K562 (cell line): ENCODE data around the gene MDM1. TPM values are rescaled to one million over a fixed set of nuclear protein-coding genes. Genes with fewer than 3 reads are reported as not detected.

Experiments used
- ARID2 ChIP-seq: fragments of 450-650 bp; IDR thresholded peaks from 2 replicates; pipeline ENCODE4 v1.6.1; 2017; ENCODE audit warnings: antibody characterized with exemption, mild to moderate bottlenecking
- CREB3L1 ChIP-seq: fragments of 450-650 bp; IDR thresholded peaks from 2 replicates; pipeline ENCODE4 v1.6.1; 2014; ENCODE audit warnings: low read depth, mild to moderate bottlenecking, moderate library complexity, borderline replicate concordance
- EP300 ChIP-seq: IDR thresholded peaks from 2 replicates; pipeline ENCODE4 v1.6.1; 2012; ENCODE audit warnings: low read length, improper control_type of control experiment
- ESRRA ChIP-seq: fragments of 450-650 bp; IDR thresholded peaks from 2 replicates; pipeline ENCODE4 v1.6.1; 2014; ENCODE audit warnings: low read depth, mild to moderate bottlenecking, moderate library complexity, borderline replicate concordance
- ETS1 ChIP-seq: conservative IDR thresholded peaks from 2 replicates; pipeline ENCODE4 v1.6.1; 2011; ENCODE audit warnings: low read depth, mild to moderate bottlenecking, low read length; ENCODE audit not compliant: control insufficient read depth
- HDGF ChIP-seq: fragments of 450-650 bp; IDR thresholded peaks from 2 replicates; pipeline ENCODE4 v1.6.1; 2016
- HMBOX1 ChIP-seq: sonication (generic); IDR thresholded peaks from 2 replicates; pipeline ENCODE4 v1.6.1; 2016
- KAT7 ChIP-seq: sonication (generic); formaldehyde crosslinking; IDR thresholded peaks from 2 replicates; pipeline ENCODE4 v1.8.0; 2022; ENCODE audit warnings: missing genetic modification reagents, mild to moderate bottlenecking, borderline replicate concordance
- KHSRP ChIP-seq: fragments of 450-650 bp; IDR thresholded peaks from 2 replicates; pipeline ENCODE4 v1.6.1; 2017
- LCOR ChIP-seq: sonication (generic); formaldehyde crosslinking; IDR thresholded peaks from 2 replicates; pipeline ENCODE4 v1.8.0; 2022; ENCODE audit warnings: mild to moderate bottlenecking, missing genetic modification reagents
- MAFF ChIP-seq: IDR thresholded peaks from 2 replicates; pipeline ENCODE4 v1.6.1; 2012; ENCODE audit warnings: low read length, improper control_type of control experiment
- MCM2 ChIP-seq: fragments of 450-650 bp; IDR thresholded peaks from 2 replicates; pipeline ENCODE4 v1.6.1; 2017; ENCODE audit warnings: low read depth, mild to moderate bottlenecking
- MTA2 ChIP-seq: fragments of 450-650 bp; IDR thresholded peaks from 2 replicates; pipeline ENCODE4 v1.6.1; 2016; ENCODE audit warnings: low read depth
- NCOA2 ChIP-seq, 2 experiments: fragments of 450-650 bp; IDR thresholded peaks; 2 replicates each; pipeline ENCODE4 v1.6.1; 2018; ENCODE audit warnings: mild to moderate bottlenecking in 2 of 2, moderate library complexity in 1 of 2; ENCODE audit not compliant: partially characterized antibody in 2 of 2
- NCOA4 ChIP-seq: fragments of 450-650 bp; IDR thresholded peaks from 2 replicates; pipeline ENCODE4 v1.6.1; 2018; ENCODE audit warnings: mild to moderate bottlenecking; ENCODE audit not compliant: partially characterized antibody
- PCBP2 ChIP-seq: fragments of 200-400 bp; formaldehyde crosslinking; IDR thresholded peaks from 2 replicates; pipeline ENCODE4 v1.6.1; 2018; ENCODE audit warnings: low read length, low read depth, mild to moderate bottlenecking, moderate library complexity; ENCODE audit not compliant: poor library complexity, severe bottlenecking
- POLR2AphosphoS5 ChIP-seq: IDR thresholded peaks from 2 replicates; pipeline ENCODE4 v1.6.1; 2011; ENCODE audit warnings: mild to moderate bottlenecking, low read depth, low read length, moderate library complexity; ENCODE audit not compliant: control insufficient read depth, insufficient read depth
- PYGO2 ChIP-seq: fragments of 450-650 bp; IDR thresholded peaks from 2 replicates; pipeline ENCODE4 v1.6.1; 2016; ENCODE audit warnings: mild to moderate bottlenecking, missing genetic modification characterization, moderate library complexity, missing compliant biosample characterization
- SNRNP70 ChIP-seq: fragments of 200-400 bp; formaldehyde crosslinking; optimal IDR thresholded peaks from 2 replicates; pipeline ENCODE3; 2017; ENCODE audit warnings: low read depth, low read length
- TCF3 ChIP-seq: sonication (generic); formaldehyde crosslinking; IDR thresholded peaks from 2 replicates; pipeline ENCODE4 v1.4.0; 2020; ENCODE audit warnings: mild to moderate bottlenecking, missing genetic modification reagents
- ZNF316 ChIP-seq: fragments of 450-650 bp; IDR thresholded peaks from 2 replicates; pipeline ENCODE4 v1.6.1; 2016
- ZNF395 ChIP-seq: fragments of 200-800 bp; sonication (Bioruptor generic); IDR thresholded peaks from 2 replicates; pipeline ENCODE4 v1.6.1; 2017; ENCODE audit warnings: missing genetic modification characterization, missing compliant biosample characterization
- ZNF408 ChIP-seq: fragments of 250-450 bp; sonication (Bioruptor Pico); IDR thresholded peaks from 2 replicates; pipeline ENCODE4 v1.4.0; 2020; ENCODE audit warnings: low read depth, mild to moderate bottlenecking, moderate library complexity
- ZNF511 ChIP-seq: sonication (generic); formaldehyde crosslinking; IDR thresholded peaks from 2 replicates; pipeline ENCODE4 v1.8.0; 2022; ENCODE audit warnings: mild to moderate bottlenecking, missing genetic modification reagents
- ZNF766 ChIP-seq: fragments of 200-800 bp; sonication (Bioruptor generic); conservative IDR thresholded peaks from 2 replicates; pipeline ENCODE4 v1.6.1; 2016; ENCODE audit warnings: missing genetic modification characterization, missing compliant biosample characterization
- ZNF77 ChIP-seq: fragments of 250-450 bp; sonication (Bioruptor Pico); IDR thresholded peaks from 2 replicates; pipeline ENCODE4 v1.5.0; 2020
- polyA plus RNA-seq, 8 experiments: library from polyadenylated mRNA; depleted of rRNA in 4 of 8; stranded (reverse) in 5 of 8; unstranded in 3 of 8; fragments of >200 nt; fragmentation: Nextera tagmentation in 2 of 8; fragmentation: Illumina TruSeq in 1 of 8; extraction: Ambion mirVana in 2 of 8; extraction: Trizol in 1 of 8; gene quantifications; 2 replicates each; pipeline versions ENCODE4 v1.2.1 to v1.2.3, GENCODE V29; 2011 to 2014; ENCODE audit warnings: inconsistent platforms in 1 of 8, missing spikeins in 1 of 8
- total RNA-seq, 7 experiments: library from RNA; depleted of rRNA in 6 of 7; stranded (reverse); fragments of >200 nt in 6 of 7; fragmentation: Illumina TruSeq in 2 of 7; extraction: Trizol in 2 of 7; gene quantifications; 2 replicates each; pipeline versions ENCODE4 v1.2.1 to v1.2.3, GENCODE V29; 2011 to 2021; ENCODE audit warnings: low replicate concordance in 1 of 7

Gene MDM1
- total and polyA plus RNA-seq, 9 of the 15 experiments (the other 6 are each of a cell fraction or from before 2014, with no cell fraction given): 7.5 to 16.8 (median 13.1) TPM

GRCh38 chr12:68319988-68320623 is 12.1 kb downstream of the MDM1 start (continued):
- TF ChIP-seq PYGO2 (tag) (no peak), CREB3L1 (no peak), ZNF766 (CRISPR knock-in tag) (no peak), KAT7 (CRISPR knock-in tag) (no peak), ETS1 (no peak), POLR2AphosphoS5 (no peak), ARID2 (no peak), ZNF77 (no peak), ZNF316 (peak; percentile 75), LCOR (no peak), NCOA4 (no peak), HDGF (no peak), HMBOX1 (no peak), KHSRP (no peak), ZNF408 (CRISPR knock-in tag) (no peak), ESRRA (no peak), EP300 (no peak), MAFF (peak; percentile 39; the same call in 1 of the 2 replicates), SNRNP70 (no peak), ZNF511 (CRISPR knock-in tag) (no peak), MTA2 (no peak), ZNF395 (CRISPR knock-in tag) (no peak), TCF3 (CRISPR knock-in tag) (no peak), NCOA2 (IDR thresholded peaks at IDR 0.05; ENCODE audit: partially characterized antibody in 2 of 2) (no peak), MCM2 (no peak), PCBP2 (no peak)
